Stimulated activated naive B cell treated with anti-CD40 and anti-IgM and Interleukin-4, amounts not matched to agents 10 μg/mL and 1 μg/mL and 100 μg/mL, for 72 hours (primary cell): Measurements from ENCODE around the gene TSPY10.
"Not testable (repeated sequence)": the region's sequence is repeated elsewhere in the genome, so short reads cannot be mapped to it uniquely, and the experiment has no call there.

Experiments
- ATAC-seq, 2 donors: fragments of 150-1000 bp; cut with Tn5 transposase; replicated peaks; 2 replicates each; pipeline ENCODE4 v1.10.0; 2021; ENCODE audit warnings: moderate library complexity in 1 of 2
- DNase-seq: peaks from one replicate; pipeline ENCODE4 v3.0.0; 2021
- H3K27ac Mint-ChIP-seq: one replicate; pipeline ENCODE4 v1.8.0; 2022; ENCODE audit warnings: mild to moderate bottlenecking, mixed read lengths
- H3K27me3 Mint-ChIP-seq, 2 donors: one replicate each; pipeline ENCODE4 v1.8.0; 2022; ENCODE audit warnings: mixed read lengths in 2 of 2
- H3K36me3 Mint-ChIP-seq, 2 donors: one replicate each; pipeline ENCODE4 v1.8.0; 2022; ENCODE audit warnings: mixed read lengths in 2 of 2, mild to moderate bottlenecking in 1 of 2
- H3K4me1 Mint-ChIP-seq, 2 donors: one replicate each; pipeline ENCODE4 v1.8.0; 2022; ENCODE audit warnings: mixed read lengths in 2 of 2, mild to moderate bottlenecking in 1 of 2
- H3K4me3 Mint-ChIP-seq, 2 donors: one replicate each; pipeline ENCODE4 v1.8.0; 2022; ENCODE audit warnings: mild to moderate bottlenecking in 2 of 2, mixed read lengths in 2 of 2, moderate library complexity in 1 of 2
- H3K9me3 Mint-ChIP-seq, 2 donors: one replicate each; pipeline ENCODE4 v1.8.0; 2022; ENCODE audit warnings: mixed read lengths in 2 of 2, mild to moderate bottlenecking in 1 of 2

TSPY10 gene, protein sequence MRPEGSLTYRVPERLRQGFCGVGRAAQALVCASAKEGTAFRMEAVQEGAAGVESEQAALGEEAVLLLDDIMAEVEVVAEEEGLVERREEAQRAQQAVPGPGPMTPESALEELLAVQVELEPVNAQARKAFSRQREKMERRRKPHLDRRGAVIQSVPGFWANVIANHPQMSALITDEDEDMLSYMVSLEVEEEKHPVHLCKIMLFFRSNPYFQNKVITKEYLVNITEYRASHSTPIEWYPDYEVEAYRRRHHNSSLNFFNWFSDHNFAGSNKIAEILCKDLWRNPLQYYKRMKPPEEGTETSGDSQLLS

DNA sequence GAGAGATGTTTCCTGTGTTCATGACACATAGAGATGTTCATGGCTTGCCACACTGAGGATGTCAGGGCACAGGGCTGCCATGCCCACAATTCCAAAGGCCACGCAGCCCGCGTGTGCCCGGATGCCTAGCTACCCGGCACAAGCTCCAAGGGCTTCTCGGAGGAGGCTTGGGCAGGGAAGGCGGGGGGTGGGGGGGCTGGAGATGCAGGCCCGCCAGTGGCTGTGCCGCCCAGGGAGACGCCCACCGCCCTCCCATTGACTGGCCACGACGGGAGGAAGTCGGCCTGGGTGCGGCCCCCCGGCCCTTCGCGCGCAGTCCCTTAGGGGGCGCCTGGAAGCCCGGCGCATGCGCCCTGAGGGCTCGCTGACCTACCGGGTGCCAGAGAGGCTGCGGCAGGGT lies at the start of gene TSPY10:
TSPY10 (plus strand) TSS at position 301 of the 400 bp plus-strand sequence; CDS start at position 347, 46 bp downstream.
- not testable (repeated sequence) for H3K4me1 Mint-ChIP-seq, ATAC-seq, DNase-seq, H3K9me3 Mint-ChIP-seq, H3K27me3 Mint-ChIP-seq, H3K4me3 Mint-ChIP-seq, H3K36me3 Mint-ChIP-seq, H3K27ac Mint-ChIP-seq

DNA sequence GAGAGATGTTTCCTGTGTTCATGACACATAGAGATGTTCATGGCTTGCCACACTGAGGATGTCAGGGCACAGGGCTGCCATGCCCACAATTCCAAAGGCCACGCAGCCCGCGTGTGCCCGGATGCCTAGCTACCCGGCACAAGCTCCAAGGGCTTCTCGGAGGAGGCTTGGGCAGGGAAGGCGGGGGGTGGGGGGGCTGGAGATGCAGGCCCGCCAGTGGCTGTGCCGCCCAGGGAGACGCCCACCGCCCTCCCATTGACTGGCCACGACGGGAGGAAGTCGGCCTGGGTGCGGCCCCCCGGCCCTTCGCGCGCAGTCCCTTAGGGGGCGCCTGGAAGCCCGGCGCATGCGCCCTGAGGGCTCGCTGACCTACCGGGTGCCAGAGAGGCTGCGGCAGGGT lies 40.7 kb upstream of the TSPY10 start, which contains the start of gene TSPY9:
TSPY9 (plus strand) TSS at position 301 of the 400 bp plus-strand sequence; CDS start at position 347, 46 bp downstream.
- not testable (repeated sequence) for H3K9me3 Mint-ChIP-seq, ATAC-seq, H3K27me3 Mint-ChIP-seq, H3K4me3 Mint-ChIP-seq, H3K4me1 Mint-ChIP-seq, DNase-seq, H3K36me3 Mint-ChIP-seq, H3K27ac Mint-ChIP-seq

DNA sequence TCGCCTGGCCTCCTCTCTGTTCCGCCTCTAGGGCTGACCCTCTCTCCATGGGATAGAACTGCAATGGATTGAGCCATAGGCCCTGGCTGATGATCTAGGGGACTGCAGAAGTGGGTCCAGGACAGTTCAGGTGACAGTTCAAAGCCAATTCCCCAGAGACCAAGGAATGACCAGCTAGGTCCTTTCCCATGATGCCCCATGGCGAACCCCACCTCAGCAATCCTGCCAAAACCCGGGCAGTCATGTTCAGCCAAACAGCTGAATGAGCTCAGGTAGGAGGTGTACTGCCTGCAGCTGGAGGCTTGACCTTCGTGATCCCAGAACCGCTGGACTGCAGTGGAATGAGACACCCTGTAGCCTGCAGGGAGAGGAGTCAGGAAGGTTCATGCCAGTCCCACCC lies 23.3 kb upstream of the TSPY10 start:
- not testable (repeated sequence) for H3K4me1 Mint-ChIP-seq, H3K4me3 Mint-ChIP-seq, ATAC-seq, H3K9me3 Mint-ChIP-seq, H3K36me3 Mint-ChIP-seq, DNase-seq, H3K27ac Mint-ChIP-seq, H3K27me3 Mint-ChIP-seq

DNA sequence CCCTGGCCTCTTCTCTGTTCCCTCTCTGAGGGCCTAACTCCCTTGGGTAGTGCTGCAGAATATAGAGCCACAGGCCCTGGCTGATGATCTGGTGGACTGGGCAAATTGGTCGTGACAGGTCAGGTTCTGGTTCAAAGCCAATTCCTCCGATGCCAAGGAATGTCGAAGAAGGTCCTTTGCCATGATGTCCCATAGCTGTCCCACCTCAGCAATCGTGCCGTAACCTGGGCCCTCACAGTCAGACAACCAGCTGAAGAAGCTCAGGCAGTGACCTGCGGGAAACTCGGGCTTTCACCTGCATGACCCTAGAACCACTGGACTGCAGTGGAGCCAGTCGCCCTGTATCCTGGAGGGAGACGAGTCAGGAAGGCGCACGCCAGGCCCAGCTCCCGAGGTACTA lies 11.4 kb upstream of the TSPY10 start:
- ATAC-seq, H3K4me3 Mint-ChIP-seq, H3K27me3 Mint-ChIP-seq, DNase-seq, H3K36me3 Mint-ChIP-seq, H3K9me3 Mint-ChIP-seq, H3K27ac Mint-ChIP-seq, H3K4me1 Mint-ChIP-seq: not testable (repeated sequence)
